HepG2 (cell line): ENCODE data around the gene SMCHD1. TPM values are rescaled to one million over a fixed set of nuclear protein-coding genes. Genes with fewer than 3 reads are reported as not detected.

Experiments
- ARID4A ChIP-seq: sonication (generic); formaldehyde crosslinking; IDR thresholded peaks from 2 replicates; pipeline ENCODE4 v1.5.0; 2020; ENCODE audit warnings: mild to moderate bottlenecking, missing genetic modification reagents, borderline replicate concordance
- DNMT3B ChIP-seq: conservative IDR thresholded peaks from 2 replicates; pipeline ENCODE4 v1.6.1; 2016; ENCODE audit warnings: missing biosample characterization, control low read depth
- HNF1A ChIP-seq, 2 experiments: sonication (generic) in 1 of 2; formaldehyde crosslinking in 1 of 2; IDR thresholded peaks; 2 replicates each; pipeline versions ENCODE4 v1.4.0 to v1.6.1; 2016 to 2020; ENCODE audit warnings: borderline replicate concordance in 1 of 2, low read depth in 1 of 2, mild to moderate bottlenecking in 1 of 2, missing genetic modification reagents in 1 of 2
- HOXA7 ChIP-seq: sonication (generic); formaldehyde crosslinking; IDR thresholded peaks from 2 replicates; pipeline ENCODE4 v1.8.1; 2022; ENCODE audit warnings: mild to moderate bottlenecking, missing genetic modification reagents, moderate library complexity
- POLR2G ChIP-seq: fragments of 200-400 bp; formaldehyde crosslinking; IDR thresholded peaks from 2 replicates; pipeline ENCODE4 v1.6.1; 2018; ENCODE audit warnings: mild to moderate bottlenecking, low read depth, low read length, moderate library complexity
- THAP11 ChIP-seq: IDR thresholded peaks from 2 replicates; pipeline ENCODE4 v1.6.1; 2016; ENCODE audit warnings: missing biosample characterization, missing genetic modification reagents
- ZBTB20 ChIP-seq: sonication (generic); formaldehyde crosslinking; IDR thresholded peaks from 2 replicates; pipeline ENCODE4 v1.8.1; 2023; ENCODE audit warnings: missing genetic modification reagents, low read depth, mild to moderate bottlenecking, borderline replicate concordance
- ZNF224 ChIP-seq: sonication (generic); formaldehyde crosslinking; IDR thresholded peaks from 2 replicates; pipeline ENCODE4 v1.5.0; 2020; ENCODE audit warnings: mild to moderate bottlenecking, missing genetic modification reagents
- ZNF503 ChIP-seq: sonication (generic); formaldehyde crosslinking; IDR thresholded peaks from 2 replicates; pipeline ENCODE4 v1.4.0; 2020; ENCODE audit warnings: missing genetic modification reagents
- ZNF607 ChIP-seq: sonication (generic); formaldehyde crosslinking; IDR thresholded peaks from 2 replicates; pipeline ENCODE4 v1.5.1; 2020; ENCODE audit warnings: missing genetic modification reagents, mild to moderate bottlenecking, borderline replicate concordance
- ZNF710 ChIP-seq: sonication (generic); formaldehyde crosslinking; IDR thresholded peaks from 2 replicates; pipeline ENCODE4 v1.5.0; 2020; ENCODE audit warnings: mild to moderate bottlenecking, missing genetic modification reagents, borderline replicate concordance
- polyA plus RNA-seq, 8 experiments: library from polyadenylated mRNA; depleted of rRNA in 3 of 8; stranded (reverse) in 7 of 8; unstranded in 1 of 8; fragments of >200 nt; fragmentation: Illumina TruSeq in 4 of 8; extraction: Trizol in 4 of 8; gene quantifications; 2 replicates each; pipeline versions ENCODE4 v1.2.1 to v1.2.3, GENCODE V29; 2011 to 2016; ENCODE audit warnings: low read depth in 4 of 8, missing spikeins in 1 of 8, mixed read lengths in 1 of 8; ENCODE audit not compliant: insufficient read depth in 1 of 8
- total RNA-seq, 5 experiments: library from RNA; depleted of rRNA; stranded (reverse); fragments of >200 nt; fragmentation: Illumina TruSeq; extraction: Trizol; gene quantifications; 2 replicates each; pipeline ENCODE4 v1.2.3, GENCODE V29; 2016; ENCODE audit warnings: low read depth in 1 of 5
- TF ChIP-seq, protein P1 (sequence below): sonication (generic); formaldehyde crosslinking; IDR thresholded peaks from 2 replicates; pipeline ENCODE4 v1.4.0; 2020; ENCODE audit warnings: missing genetic modification reagents, borderline replicate concordance
- TF ChIP-seq, protein P2 (sequence below): sonication (generic); formaldehyde crosslinking; IDR thresholded peaks from 2 replicates; pipeline ENCODE4 v1.4.0; 2020; ENCODE audit warnings: missing genetic modification reagents

The SMCHD1 gene
- total and polyA plus RNA-seq, 2 of the 13 experiments (the other 11 are each of a cell fraction or from before 2014, with no cell fraction given): 21.4 to 93.6 TPM

DNA sequence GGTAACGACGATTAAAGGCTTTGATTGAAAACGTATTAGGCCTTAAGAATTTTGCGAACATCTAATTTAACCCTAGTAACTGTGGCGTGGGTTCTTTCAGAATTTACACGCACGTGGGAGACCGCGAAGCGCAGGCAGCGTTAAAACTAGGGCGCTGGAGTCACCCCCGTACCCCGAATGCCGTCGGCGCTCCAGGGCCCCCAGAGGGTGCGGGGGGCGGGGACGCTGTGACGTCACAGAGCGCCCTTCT, 673 bp upstream of the SMCHD1 start (continued):
- TF ChIP-seq ZNF710 (CRISPR knock-in tag) (no peak), HNF1A (IDR thresholded peaks at IDR 0.05; ENCODE audit: low read depth) (no peak), HNF1A (CRISPR knock-in tag; IDR thresholded peaks at IDR 0.05; ENCODE audit: borderline replicate concordance) (no peak), ARID4A (CRISPR knock-in tag) (no peak), DNMT3B (no peak), HOXA7 (no peak), POLR2G (no peak), THAP11 (CRISPR knock-in tag) (no peak), ZNF607 (CRISPR knock-in tag) (no peak), ZNF224 (no peak), ZBTB20 (CRISPR knock-in tag) (no peak), ZNF503 (CRISPR knock-in tag) (no peak)
- TF ChIP-seq, protein P1, sequence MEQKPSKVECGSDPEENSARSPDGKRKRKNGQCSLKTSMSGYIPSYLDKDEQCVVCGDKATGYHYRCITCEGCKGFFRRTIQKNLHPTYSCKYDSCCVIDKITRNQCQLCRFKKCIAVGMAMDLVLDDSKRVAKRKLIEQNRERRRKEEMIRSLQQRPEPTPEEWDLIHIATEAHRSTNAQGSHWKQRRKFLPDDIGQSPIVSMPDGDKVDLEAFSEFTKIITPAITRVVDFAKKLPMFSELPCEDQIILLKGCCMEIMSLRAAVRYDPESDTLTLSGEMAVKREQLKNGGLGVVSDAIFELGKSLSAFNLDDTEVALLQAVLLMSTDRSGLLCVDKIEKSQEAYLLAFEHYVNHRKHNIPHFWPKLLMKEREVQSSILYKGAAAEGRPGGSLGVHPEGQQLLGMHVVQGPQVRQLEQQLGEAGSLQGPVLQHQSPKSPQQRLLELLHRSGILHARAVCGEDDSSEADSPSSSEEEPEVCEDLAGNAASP (CRISPR knock-in tag): no peak
- TF ChIP-seq, protein P2, sequence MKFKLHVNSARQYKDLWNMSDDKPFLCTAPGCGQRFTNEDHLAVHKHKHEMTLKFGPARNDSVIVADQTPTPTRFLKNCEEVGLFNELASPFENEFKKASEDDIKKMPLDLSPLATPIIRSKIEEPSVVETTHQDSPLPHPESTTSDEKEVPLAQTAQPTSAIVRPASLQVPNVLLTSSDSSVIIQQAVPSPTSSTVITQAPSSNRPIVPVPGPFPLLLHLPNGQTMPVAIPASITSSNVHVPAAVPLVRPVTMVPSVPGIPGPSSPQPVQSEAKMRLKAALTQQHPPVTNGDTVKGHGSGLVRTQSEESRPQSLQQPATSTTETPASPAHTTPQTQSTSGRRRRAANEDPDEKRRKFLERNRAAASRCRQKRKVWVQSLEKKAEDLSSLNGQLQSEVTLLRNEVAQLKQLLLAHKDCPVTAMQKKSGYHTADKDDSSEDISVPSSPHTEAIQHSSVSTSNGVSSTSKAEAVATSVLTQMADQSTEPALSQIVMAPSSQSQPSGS (CRISPR knock-in tag): no peak
